A549 (cell line): ENCODE measurements around the gene ZBTB48.

ENCODE experiments used
- POLR2A ChIP-seq: IDR thresholded peaks from 2 replicates; pipeline ENCODE4 v1.6.1; 2012; ENCODE audit warnings: mild to moderate bottlenecking, low read length
- TF ChIP-seq, protein P1 (sequence below): fragments of >200 bp; sonication (Bioruptor Twin); formaldehyde crosslinking; IDR thresholded peaks from 3 replicates; pipeline ENCODE4 v1.5.1; 2016

DNA sequence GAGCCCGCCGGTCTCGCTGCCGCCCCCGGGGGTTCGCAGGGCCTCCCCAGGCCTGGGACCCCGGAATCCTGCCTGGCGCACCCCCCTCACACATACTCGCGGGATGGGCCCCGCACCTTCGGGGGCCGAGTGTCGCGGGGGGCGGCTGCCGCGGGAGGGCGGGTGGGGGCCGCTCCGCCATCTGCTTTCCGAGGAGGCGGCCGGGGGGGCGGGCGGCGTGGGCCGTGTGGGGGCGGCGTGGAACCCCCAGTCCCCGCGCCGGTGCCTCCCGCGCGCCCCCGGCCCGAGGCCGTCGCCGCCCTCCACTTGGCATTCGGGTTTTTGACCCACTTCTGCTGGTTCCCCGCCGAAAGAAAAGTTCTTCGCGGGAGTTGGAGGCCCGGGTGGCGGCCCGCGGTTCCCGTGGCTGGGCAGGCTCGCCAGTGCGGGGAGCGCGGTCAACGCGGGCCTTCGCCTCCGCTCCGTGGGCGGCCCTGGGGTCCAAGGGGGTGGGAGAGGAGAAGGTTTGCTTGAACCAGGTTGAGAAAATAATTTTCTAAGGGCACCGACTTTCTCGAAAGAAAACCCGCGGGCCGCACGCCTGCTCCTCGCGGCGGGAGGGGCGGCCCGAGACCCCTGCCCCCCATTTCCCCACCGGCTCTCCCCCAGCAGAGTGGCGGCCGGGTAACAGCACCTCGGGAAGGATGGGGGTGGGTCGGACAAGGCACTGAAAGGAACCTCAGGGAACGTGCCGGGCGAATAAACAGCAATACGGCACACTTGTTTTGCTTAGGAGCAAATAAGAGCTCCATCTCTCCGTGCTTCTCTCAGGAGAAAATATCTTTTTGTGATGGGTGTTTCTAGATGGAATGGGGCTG is 35.4 kb downstream of the ZBTB48 start:
- TF ChIP-seq, protein P1, sequence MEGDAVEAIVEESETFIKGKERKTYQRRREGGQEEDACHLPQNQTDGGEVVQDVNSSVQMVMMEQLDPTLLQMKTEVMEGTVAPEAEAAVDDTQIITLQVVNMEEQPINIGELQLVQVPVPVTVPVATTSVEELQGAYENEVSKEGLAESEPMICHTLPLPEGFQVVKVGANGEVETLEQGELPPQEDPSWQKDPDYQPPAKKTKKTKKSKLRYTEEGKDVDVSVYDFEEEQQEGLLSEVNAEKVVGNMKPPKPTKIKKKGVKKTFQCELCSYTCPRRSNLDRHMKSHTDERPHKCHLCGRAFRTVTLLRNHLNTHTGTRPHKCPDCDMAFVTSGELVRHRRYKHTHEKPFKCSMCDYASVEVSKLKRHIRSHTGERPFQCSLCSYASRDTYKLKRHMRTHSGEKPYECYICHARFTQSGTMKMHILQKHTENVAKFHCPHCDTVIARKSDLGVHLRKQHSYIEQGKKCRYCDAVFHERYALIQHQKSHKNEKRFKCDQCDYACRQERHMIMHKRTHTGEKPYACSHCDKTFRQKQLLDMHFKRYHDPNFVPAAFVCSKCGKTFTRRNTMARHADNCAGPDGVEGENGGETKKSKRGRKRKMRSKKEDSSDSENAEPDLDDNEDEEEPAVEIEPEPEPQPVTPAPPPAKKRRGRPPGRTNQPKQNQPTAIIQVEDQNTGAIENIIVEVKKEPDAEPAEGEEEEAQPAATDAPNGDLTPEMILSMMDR, result no peak
- TF ChIP-seq POLR2A, result no peak
